ENCODE measurements around the gene CFAP68. TPM values are rescaled to one million over a fixed set of nuclear protein-coding genes. Genes with fewer than 3 reads are reported as not detected.
A peak's percentile ranks its signal among the peaks of the same experiment; 100 is the strongest.

The CFAP68 gene
- total RNA-seq, 1 experiment from 2014 or later = 27.4 TPM

- ATAC-seq (peak; percentile 57), DNase-seq (peak; percentile 48)
- Histone ChIP-seq H3K79me2 (ENCODE audit: low read length) (no peaks in the 10 kb centered on the region), H3K9ac (ENCODE audit: low read length) (no peak overlapping the region), H3K36me3 (ENCODE audit: low read depth, low read length) (peaks cover 20% of the 10 kb centered on the region; the same call in 1 of the 2 replicates), H4K20me1 (ENCODE audit: low read length) (no peaks in the 10 kb centered on the region), H3K27me3 (ENCODE audit: low read length) (no peaks in the 10 kb centered on the region), H3F3A (ENCODE audit: low read length, unreplicated experiment) (peaks cover 2% of the 10 kb centered on the region), H2AFZ (ENCODE audit: low read length) (no peak overlapping the region), H3K9me3 (ENCODE audit: low read length) (no peaks in the 10 kb centered on the region), H3K4me1 (ENCODE audit: insufficient read depth, low read length) (peaks cover 15% of the 10 kb centered on the region), H3K4me3 (ENCODE audit: low read length) (no peak overlapping the region), H3K4me2 (ENCODE audit: low read length) (no peak overlapping the region), H3K9me2 (replicated peaks; ENCODE audit: low read length) (no peaks in the 10 kb centered on the region), H3K27ac (ENCODE audit: low read length) (no peak overlapping the region)
- no peak for TF ChIP-seq EZH2 (IDR thresholded peaks at IDR 0.05; ENCODE audit: low read length, unreplicated experiment)
- peak; percentile 82 for TF ChIP-seq CTCF (conservative IDR thresholded peaks at IDR 0.05; ENCODE audit: low read depth, low read length)
- no peak for TF ChIP-seq EZH2phosphoT487 (IDR thresholded peaks at IDR 0.05; ENCODE audit: borderline replicate concordance, low read length)
- BruUV-seq (replicated peaks) = no TSS peak
- ChIA-PET POLR2A (ENCODE audit: unreplicated experiment) (interaction anchor here (0.6 kb wide), 1 partner anchor 1463 kb away, joined by 3 read pairs; the partner anchor contains the start of gene TTC12), CTCF (interaction anchor here (0.7 to 1.6 kb wide), 3 partner anchors 10 to 290 kb away, joined by 3 to 5 read pairs (median 4); no protein-coding TSS in a partner anchor)
- intact Hi-C loops (cut with micrococcal nuclease) = no loop called here
Observed at GRCh38 chr11:111851636-111852035, 27.7 kb upstream of the CFAP68 start.

- no peak for TF ChIP-seq EZH2phosphoT487 (IDR thresholded peaks at IDR 0.05; ENCODE audit: borderline replicate concordance, low read length)
- TF ChIP-seq CTCF (conservative IDR thresholded peaks at IDR 0.05; ENCODE audit: low read depth, low read length) = no peak
- no peak for TF ChIP-seq EZH2 (IDR thresholded peaks at IDR 0.05; ENCODE audit: low read length, unreplicated experiment)
- ChIA-PET POLR2A (ENCODE audit: unreplicated experiment) (interaction anchor here (0.6 kb wide), 1 partner anchor 1463 kb away, joined by 3 read pairs; the partner anchor contains the start of gene TTC12), CTCF (interaction anchor here (0.7 to 1.6 kb wide), 3 partner anchors 11 to 290 kb away, joined by 3 to 5 read pairs (median 4); no protein-coding TSS in a partner anchor)
- intact Hi-C loops (cut with micrococcal nuclease) = no loop called here
- Histone ChIP-seq H2AFZ (ENCODE audit: low read length) (no peak overlapping the region), H3K27ac (ENCODE audit: low read length) (no peak overlapping the region), H3K79me2 (ENCODE audit: low read length) (no peaks in the 10 kb centered on the region), H3K4me3 (ENCODE audit: low read length) (no peak overlapping the region), H3K9me2 (replicated peaks; ENCODE audit: low read length) (no peaks in the 10 kb centered on the region), H3F3A (ENCODE audit: low read length, unreplicated experiment) (no peaks in the 10 kb centered on the region), H3K27me3 (ENCODE audit: low read length) (no peaks in the 10 kb centered on the region), H4K20me1 (ENCODE audit: low read length) (no peaks in the 10 kb centered on the region), H3K9me3 (ENCODE audit: low read length) (no peaks in the 10 kb centered on the region), H3K36me3 (ENCODE audit: low read depth, low read length) (peaks cover 20% of the 10 kb centered on the region; the same call in 1 of the 2 replicates), H3K9ac (ENCODE audit: low read length) (no peak overlapping the region), H3K4me1 (ENCODE audit: insufficient read depth, low read length) (peaks cover 11% of the 10 kb centered on the region), H3K4me2 (ENCODE audit: low read length) (no peak overlapping the region)
- DNase-seq (no peak), ATAC-seq (no peak)
- BruUV-seq (replicated peaks) = no TSS peak
Observed at GRCh38 chr11:111852103-111852502, 27.2 kb upstream of the CFAP68 start.

- H3K4me2 ChIP-seq (ENCODE audit: low read length) = no peak overlapping the region
- DNase-seq (no peak), ATAC-seq (no peak)
- ChIA-PET CTCF (no interaction called here), POLR2A (ENCODE audit: unreplicated experiment) (interaction anchor here (0.7 kb wide), 1 partner anchor 693 kb away, joined by 3 read pairs; no protein-coding TSS in a partner anchor)
- no peak overlapping the region for H2AFZ ChIP-seq (ENCODE audit: low read length)
- peaks cover 27% of the 10 kb centered on the region for H3K36me3 ChIP-seq (ENCODE audit: low read depth, low read length)
- no peak overlapping the region for H3K27ac ChIP-seq (ENCODE audit: low read length)
- no peaks in the 10 kb centered on the region for H3K4me1 ChIP-seq (ENCODE audit: insufficient read depth, low read length)
- no peak overlapping the region for H3K4me3 ChIP-seq (ENCODE audit: low read length)
- H3K9me2 ChIP-seq (replicated peaks; ENCODE audit: low read length) = no peaks in the 10 kb centered on the region
- BruUV-seq (replicated peaks) = no TSS peak
- H3K9me3 ChIP-seq (ENCODE audit: low read length) = no peaks in the 10 kb centered on the region
- no peak for TF ChIP-seq EZH2 (IDR thresholded peaks at IDR 0.05; ENCODE audit: low read length, unreplicated experiment)
- intact Hi-C loops (cut with micrococcal nuclease) = no loop called here
- H3K9ac ChIP-seq (ENCODE audit: low read length) = no peak overlapping the region
- no peaks in the 10 kb centered on the region for H4K20me1 ChIP-seq (ENCODE audit: low read length)
- no peaks in the 10 kb centered on the region for H3K79me2 ChIP-seq (ENCODE audit: low read length)
- H3F3A ChIP-seq (ENCODE audit: low read length, unreplicated experiment) = no peaks in the 10 kb centered on the region
- H3K27me3 ChIP-seq (ENCODE audit: low read length) = no peaks in the 10 kb centered on the region
Observed at GRCh38 chr11:111855506-111855905, 23.8 kb upstream of the CFAP68 start.

Measured in PC-3 (cell line).